GM19324 (cell line): ENCODE measurements around the gene ITGAE.
"Not testable (repeated sequence)": the region's sequence is repeated elsewhere in the genome, so short reads cannot be mapped to it uniquely, and the experiment has no call there.

ENCODE experiments used
- ATAC-seq: cut with Tn5 transposase; IDR thresholded peaks from one replicate; pipeline ENCODE4 v1.9.1; 2021; ENCODE audit warnings: mild to moderate bottlenecking, moderate library complexity; ENCODE audit not compliant: unreplicated experiment, low FRiP score

ITGAE gene

GRCh38 chr17:3735515-3735914 is 65.5 kb downstream of the ITGAE start:
- ATAC-seq: no peak

- not testable (repeated sequence) for ATAC-seq
Measured at GRCh38 chr17:3734911-3735276, 66.1 kb downstream of the ITGAE start.

GRCh38 chr17:3732210-3732621 is 68.8 kb downstream of the ITGAE start:
- no peak for ATAC-seq

GRCh38 chr17:3730881-3731429 is 70.0 kb downstream of the ITGAE start:
- ATAC-seq: no peak

- ATAC-seq: no peak
Measured at GRCh38 chr17:3729881-3730280, 71.1 kb downstream of the ITGAE start.

GRCh38 chr17:3728099-3728498 is 72.9 kb downstream of the ITGAE start:
- not testable (repeated sequence) for ATAC-seq

GRCh38 chr17:3727041-3727440 is 73.9 kb downstream of the ITGAE start:
- no peak for ATAC-seq

GRCh38 chr17:3724378-3725077 is 76.5 kb downstream of the ITGAE start:
- ATAC-seq: peak; percentile 10

GRCh38 chr17:3723556-3724377 is 77.2 kb downstream of the ITGAE start, which contains the start of gene HASPIN:
HASPIN (plus strand) TSS chr17:3723903; CDS start chr17:3723936, 33 bp downstream.
- ATAC-seq: peak; percentile 87

GRCh38 chr17:3723188-3723555 is 77.8 kb downstream of the ITGAE start:
- no peak for ATAC-seq

- no peak for ATAC-seq
Measured at GRCh38 chr17:3722716-3723115, 78.3 kb downstream of the ITGAE start.

GRCh38 chr17:3719265-3719664 is 81.7 kb downstream of the ITGAE start:
- ATAC-seq: no peak

- ATAC-seq: no peak
Measured at GRCh38 chr17:3718201-3718600, 82.8 kb downstream of the ITGAE start.

- no peak for ATAC-seq
Measured at GRCh38 chr17:3715296-3715695, 85.7 kb downstream of the ITGAE start.

GRCh38 chr17:3712811-3713463 is 88.1 kb downstream of the ITGAE start:
- ATAC-seq: no peak

- ATAC-seq: peak; percentile 94
Measured at GRCh38 chr17:3710951-3711383, 90.0 kb downstream of the ITGAE start.

GRCh38 chr17:3708366-3708765 is 92.6 kb downstream of the ITGAE start:
- ATAC-seq: no peak

- not testable (repeated sequence) for ATAC-seq
Measured at GRCh38 chr17:3705718-3705984, 95.3 kb downstream of the ITGAE start.

GRCh38 chr17:3704931-3705717 is 95.9 kb downstream of the ITGAE start:
- ATAC-seq: no peak

- not testable (repeated sequence) for ATAC-seq
Measured at GRCh38 chr17:3702041-3702539, 98.9 kb downstream of the ITGAE start.
